T-helper 9 cell (primary cell): ENCODE measurements around the gene ZSCAN10.
A peak's percentile ranks its signal among the peaks of the same experiment; 100 is the strongest.
"Not testable (repeated sequence)": the region's sequence is repeated elsewhere in the genome, so short reads cannot be mapped to it uniquely, and the experiment has no call there.

Source experiments
- DNase-seq: peaks from one replicate; pipeline ENCODE4 v3.0.0-alpha.2; 2020

The ZSCAN10 gene

DNA sequence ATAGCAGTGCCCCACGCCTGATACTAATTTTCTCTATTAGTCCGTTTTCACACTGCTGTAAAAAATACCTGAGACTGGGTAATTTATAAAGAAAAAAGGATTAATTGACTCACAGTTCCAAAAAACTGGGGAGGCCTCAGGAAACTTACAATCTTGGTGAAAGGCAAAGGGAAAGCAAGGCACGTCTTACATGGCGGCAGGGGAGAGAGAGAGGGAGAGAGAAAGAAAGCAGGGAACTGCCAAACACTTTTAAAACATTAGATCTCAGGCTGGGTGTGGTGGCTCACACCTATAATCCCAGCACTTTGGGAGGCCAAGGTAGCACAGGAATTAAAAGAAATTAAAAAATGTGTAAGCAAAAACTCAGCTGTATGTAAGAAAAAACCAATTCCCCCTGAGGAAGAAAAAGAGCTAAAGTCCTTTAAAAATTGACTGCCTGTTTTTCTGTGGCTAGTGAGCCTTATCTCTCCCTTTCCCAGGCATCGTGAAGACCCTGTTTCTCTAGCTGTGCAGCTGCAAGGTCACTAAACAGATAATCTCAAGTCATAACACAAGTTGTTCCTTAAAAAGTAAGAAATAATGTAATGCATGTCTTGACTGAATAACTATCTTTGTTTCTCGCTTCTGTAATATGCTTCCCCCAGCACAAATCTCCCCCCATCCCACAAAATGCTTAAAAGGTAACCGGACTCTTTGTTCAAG, 14.0 kb downstream of the ZSCAN10 start:
- no peak for DNase-seq

DNA sequence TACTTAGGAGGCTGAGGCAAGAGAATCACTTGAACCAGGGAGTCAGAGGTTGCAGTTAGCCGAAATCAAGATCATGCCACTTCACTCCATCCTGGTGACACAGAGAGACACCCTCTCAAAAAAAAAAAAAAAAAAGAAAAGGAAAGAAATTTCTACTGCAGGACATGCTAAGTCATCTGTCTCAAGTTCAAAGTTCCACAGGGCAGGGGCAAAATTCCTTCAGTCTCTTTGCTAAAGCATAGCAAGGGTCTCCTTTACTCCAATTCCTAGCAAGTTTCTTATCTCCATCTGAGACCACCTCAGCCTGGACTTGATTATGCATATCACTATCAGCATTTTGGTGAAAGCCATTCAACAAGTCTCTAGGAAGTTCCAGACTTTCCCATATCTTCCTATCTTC, 14.6 kb downstream of the ZSCAN10 start:
- DNase-seq, result no peak

DNA sequence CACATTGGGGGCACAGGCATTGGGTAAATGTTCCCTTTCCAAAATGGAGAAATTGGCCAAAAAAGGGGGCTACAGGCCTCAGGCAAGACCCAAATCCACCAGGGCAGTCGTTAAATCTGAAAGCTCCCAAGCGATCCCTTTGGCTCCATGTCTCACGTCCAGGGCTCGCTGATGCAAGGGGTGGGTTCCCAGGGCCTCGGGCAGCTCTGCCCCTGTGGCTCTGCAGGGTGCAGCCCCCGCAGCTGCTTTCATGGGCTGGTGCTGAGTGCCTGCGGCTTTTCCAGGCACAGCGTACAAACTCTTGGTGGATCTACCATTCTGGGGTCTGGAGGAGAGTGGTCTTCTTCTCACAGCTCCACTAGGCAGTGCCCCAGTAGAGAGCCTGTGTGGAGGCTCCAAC, 15.7 kb downstream of the ZSCAN10 start:
- DNase-seq, result not testable (repeated sequence)

DNA sequence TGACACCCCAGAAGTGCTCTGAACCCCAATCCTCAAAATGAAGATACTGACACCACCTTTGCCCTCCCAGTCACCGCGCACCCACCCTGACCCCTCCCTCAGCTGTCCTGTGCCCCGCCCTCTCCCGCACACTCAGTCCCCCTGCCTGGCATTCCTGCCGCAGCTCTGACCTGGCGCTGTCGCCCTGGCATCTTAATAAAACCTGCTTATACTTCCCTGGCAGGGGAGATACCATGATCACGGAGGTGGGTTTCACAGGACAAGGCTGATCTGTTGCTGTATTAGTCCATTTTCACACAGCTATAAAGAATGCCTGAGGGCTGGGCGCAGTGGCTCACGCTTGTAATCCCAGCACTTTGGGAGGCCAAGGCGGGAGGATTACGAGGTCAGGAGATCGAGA, 17.1 kb downstream of the ZSCAN10 start:
- DNase-seq, result not testable (repeated sequence)

DNA sequence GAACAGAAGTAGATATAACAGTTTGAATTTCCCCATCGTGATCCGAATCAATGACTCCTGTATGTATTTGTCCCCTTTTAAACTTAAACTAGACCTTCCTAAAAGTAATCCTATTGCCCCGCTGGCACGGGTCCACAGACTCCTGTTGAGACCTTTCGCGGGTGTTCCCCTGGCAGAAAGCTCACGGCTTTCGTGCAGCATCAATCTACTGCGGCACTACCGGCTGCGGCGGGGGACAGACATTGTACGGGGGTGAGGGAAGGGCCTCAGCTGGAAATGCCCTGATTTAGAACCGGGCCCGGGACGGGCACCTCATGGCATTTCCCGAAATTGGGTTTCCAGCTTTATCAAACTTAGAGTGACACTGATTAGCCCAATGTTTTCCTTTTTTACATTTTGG, 19.1 kb downstream of the ZSCAN10 start:
- DNase-seq, result no peak

DNA sequence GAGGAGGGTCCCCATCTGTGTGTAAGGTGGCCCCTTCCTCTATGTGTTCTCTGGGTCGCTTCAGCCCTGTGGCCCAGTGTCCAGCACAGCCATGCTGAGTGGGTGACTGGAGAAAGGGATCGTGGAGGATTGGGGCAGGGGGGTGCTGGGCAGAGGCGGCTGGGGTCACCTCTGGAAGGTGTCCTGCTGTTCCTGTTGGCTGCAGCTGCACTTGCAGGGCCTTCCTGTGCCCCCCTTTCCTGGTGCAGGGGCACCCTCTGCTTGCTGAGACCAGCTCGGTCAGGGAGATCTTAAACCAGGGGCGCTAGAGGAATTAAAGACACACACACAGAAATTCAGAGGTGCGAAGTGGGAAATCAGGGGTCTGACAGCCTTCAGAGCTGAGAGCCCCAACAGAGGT, 22.5 kb downstream of the ZSCAN10 start:
- DNase-seq, result no peak

DNA sequence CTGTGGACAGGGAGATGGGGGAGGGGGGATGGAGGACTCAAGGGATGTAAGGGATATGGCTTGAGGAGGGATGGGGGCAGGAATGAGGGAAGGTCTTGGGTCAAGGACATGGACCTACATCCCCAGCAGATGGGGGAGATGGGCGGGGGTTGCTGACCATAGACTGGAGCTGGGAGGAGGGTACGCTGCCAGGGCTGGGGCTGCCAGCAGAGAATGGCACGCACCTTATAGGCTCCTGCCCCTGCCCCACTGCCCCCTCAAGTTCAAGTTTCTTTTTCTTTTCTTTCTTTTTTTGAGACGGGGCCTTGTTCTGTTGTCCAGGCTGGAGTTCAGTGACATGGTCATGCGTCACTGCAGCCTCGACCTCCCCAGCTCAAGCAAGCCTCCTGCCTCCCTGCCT, 23.1 kb downstream of the ZSCAN10 start:
- not testable (repeated sequence) for DNase-seq

DNA sequence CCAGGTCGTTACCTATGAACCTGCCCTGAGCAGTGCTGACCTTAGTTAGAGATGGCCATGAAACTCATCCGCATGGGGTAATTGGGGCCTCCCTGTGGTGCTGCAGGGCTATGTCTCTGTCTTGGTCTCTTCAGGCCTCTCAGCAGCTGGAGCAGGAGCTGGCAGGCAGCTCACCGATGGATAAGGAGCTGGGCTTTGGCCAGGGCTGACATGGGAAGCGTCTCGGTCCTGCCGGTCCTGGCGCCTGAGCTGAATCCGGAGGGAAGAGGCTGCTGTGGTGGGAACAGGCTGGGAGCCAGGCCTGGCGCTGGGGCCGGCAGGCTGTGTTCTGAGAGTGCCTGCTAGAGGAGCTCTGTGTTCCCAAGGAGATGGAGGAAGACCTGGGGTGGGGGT, 23.6 kb downstream of the ZSCAN10 start:
- no peak for DNase-seq

DNA sequence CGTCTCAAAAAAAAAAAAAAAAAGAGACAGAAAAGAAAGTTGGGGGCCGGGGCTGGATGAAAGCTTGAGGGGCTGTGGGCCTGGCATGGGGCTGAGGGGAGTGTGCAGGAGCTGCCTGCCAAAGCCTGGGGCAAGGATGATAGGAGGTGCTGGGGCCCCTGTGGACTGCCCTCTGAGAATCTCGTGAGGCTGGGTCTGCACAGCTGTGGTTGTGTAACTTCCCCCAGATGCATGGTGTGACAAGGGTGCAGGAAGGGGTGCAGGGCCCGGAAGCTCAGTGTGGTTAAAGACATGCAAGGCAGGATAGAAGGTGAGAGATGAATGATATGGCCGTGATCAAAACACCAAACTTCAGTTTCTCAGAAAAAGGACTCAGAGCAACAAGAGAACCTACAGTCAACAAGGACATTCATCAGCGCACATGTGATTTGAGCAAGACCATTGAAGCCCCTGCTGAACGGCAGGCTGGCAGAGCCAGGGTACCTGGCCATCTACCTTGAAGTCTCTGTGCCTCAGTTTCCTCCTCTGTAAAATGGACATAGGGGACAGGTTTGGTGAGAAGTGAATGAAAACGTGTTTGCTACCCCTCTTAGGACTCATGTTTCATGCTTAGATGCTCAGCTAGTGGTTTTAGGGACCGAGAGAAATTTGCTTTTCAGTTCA, 24.1 kb downstream of the ZSCAN10 start:
- peak; percentile 71 for DNase-seq

DNA sequence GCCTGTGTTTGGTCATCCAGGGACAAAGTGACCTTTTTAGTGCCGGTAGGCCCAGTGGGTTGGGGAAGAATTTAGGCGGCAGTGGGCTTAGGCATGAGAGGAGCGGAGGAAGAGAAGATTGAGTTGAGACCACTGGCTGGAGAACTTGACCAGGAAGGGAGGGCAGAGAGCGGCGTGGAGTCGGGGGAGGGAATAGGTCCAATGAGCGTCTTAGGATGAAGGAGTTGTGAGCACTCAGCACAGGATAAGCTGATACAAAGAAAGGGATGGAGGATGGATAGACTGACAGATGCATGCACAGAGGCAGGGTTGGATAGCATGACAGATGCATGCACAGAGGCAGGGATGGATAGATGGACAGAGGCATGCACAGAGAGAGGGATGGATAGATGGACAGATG, 25.6 kb downstream of the ZSCAN10 start:
- no peak for DNase-seq

DNA sequence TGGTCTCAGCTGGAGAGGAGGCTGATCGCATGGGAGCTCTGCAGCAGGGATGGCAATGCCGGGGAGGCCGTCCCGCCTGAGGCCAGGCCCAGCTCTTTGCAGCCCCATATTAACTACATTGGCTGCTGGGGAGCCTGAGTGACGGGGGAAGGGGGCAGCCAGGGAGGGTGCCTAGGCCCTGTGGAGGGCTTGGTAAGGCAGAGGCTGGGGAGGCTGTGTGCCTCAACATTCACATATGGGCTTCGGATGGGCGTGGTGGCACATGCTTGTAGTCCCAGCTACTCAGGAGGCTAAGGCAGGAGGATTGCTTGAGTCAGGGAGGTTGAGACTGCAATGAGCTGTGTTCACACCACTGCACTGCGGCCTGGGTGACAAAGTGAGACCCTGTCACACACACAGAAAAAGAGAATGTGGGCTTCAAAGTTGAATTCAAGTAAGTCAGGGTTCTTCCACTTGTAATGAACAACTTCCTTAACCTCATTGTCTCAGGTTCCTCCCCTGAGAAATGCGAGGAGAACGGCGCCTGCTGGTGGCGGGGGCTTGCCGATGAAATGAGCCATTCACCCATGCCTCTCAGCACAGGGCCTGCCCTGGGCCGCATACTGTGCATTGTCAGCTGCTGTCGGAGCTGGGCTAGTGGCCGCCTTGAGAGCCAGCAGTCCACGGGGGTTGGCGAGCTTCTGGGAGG, 26.4 kb downstream of the ZSCAN10 start:
- DNase-seq, result not testable (repeated sequence)

DNA sequence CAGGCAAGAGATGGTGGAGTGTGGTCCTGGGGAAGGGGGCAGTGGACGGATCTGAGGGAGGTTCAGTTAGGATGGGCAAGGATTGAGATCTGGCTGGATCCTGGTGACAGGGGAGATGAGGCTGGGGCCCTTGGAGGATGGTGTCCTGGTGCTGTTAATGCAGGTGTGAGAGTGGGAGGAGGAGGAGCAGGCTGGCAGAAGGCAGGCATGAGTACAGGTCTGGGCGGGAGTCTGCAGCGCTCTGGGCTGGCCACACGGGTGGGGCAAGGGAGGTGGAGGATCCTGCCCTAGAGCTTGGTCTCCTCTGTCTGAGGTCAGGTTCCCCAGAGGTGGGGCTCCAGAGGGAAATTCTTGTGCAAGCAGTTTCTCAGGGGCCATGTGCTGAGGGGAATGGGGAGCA, 26.9 kb downstream of the ZSCAN10 start:
- DNase-seq, result not testable (repeated sequence)

DNA sequence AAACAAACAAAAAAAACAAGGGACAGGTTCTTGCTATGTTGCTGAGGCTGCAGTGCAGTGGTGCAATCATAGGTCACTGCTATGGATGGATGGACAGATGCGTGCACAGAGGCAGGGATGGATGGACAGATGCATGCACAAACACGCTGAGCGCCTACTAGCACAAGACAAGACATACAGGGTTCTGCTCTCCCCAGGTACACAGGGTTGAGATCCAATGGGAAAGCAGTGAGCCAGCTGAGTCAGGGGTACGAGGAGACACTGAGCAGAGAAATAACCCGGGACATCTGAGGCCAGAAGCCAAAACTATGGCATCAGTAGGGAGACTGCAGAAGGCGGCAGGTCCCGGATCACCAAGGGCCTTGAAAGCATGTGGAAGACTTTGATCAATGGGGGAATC, 27.4 kb downstream of the ZSCAN10 start:
- no peak for DNase-seq

DNA sequence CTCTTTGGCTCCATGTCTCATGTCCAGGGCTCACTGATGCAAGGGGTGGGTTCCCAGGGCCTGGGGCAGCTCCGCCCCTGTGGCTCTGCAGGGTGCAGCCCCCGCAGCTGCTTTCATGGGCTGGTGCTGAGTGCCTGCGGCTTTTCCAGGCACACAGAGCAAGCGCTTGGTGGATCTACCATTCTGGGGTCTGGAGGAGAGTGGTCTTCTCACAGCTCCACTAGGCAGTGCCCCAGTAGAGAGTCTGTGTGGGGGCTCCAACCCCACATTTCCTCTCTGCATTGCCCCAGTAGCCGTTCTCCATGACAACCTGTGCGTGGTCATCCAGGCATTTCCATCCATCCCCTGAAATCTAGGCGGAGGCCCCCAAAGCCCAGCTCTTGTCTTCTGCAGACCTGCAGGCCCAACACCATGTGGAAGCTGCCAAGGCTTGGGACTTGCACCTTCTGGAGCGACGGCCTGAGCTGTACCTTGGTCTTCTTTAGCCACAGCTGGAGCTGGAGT, 28.4 kb downstream of the ZSCAN10 start:
- DNase-seq, result no peak

DNA sequence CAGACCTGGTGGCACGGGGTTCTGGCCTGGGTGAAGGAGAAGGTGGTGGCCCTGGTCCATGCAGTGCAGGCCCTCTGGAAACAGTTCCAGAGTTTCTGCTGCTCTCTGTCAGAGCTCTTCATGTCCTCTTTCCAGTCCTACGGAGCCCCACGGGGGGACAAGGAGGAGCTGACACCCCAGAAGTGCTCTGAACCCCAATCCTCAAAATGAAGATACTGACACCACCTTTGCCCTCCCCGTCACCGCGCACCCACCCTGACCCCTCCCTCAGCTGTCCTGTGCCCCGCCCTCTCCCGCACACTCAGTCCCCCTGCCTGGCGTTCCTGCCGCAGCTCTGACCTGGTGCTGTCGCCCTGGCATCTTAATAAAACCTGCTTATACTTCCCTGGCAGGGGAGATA, 29.9 kb downstream of the ZSCAN10 start:
- not testable (repeated sequence) for DNase-seq

DNA sequence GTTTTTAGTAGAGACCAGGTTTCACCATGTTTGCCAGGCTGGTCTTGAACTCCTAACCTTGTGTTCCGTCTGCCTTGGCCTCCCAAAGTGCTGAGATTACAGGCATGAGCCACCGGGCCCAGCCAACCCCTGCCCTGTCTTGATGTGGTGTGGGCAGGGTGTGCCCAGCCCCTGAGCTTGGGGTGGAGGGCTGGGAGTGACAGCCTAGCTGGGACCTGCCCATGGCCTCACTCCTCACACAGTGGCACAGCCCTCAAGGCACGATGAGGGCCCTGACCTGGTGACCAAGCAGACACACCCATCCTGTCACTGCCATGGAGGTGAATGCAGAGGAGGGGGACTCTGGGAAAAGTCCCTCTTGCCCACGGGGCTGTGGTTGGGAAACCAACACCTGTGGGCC, 30.6 kb downstream of the ZSCAN10 start:
- DNase-seq, result no peak

DNA sequence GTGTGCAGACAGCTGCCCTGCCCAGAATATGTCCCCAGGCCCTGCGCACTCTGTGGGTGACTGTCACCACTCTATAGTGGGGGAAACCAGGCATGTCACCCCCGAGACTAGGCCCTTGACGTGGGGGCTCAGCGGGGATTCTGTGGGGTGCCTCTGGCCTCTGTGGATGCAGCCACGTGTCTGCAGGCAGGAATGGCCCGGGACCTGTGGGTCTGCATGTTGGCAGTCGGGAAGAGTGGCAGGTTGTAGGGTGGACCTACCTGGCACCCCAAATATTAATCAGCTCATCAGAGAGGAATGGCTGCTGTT, 32.7 kb downstream of the ZSCAN10 start:
- no peak for DNase-seq

DNA sequence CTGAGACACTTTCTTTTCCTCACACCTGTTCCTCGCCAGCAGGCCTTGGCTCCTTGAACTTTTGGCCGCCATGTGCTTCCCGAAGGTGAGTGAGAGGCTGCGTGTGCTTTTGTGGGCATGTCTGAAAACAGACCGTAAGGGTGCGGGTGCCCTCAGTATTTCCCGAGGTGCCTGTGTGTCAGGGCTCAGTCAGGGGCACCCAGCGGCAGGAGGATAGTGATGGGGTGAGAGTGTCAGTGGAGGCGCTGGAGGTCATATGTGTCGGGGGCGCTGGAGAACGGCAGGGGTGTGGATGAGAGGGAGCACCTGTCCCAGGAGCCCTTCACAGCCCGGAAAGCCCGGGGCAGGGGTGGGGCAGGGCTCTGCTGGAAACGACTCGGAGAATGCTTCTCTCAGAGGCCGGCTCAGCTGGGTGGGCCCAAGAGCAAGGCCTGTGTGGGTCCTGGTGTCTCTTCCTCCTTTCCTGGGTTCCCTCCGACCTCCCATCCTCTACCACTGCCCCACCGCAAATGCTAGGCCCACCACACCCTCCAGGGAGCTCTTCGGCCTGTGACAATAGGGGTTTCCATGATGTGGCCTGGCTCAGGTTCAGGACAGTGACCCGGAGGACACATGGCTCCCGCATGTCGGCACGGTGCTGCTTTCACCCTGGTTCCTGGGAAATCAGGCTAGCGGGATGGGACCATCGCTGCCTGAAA, 33.2 kb downstream of the ZSCAN10 start:
- no peak for DNase-seq

DNA sequence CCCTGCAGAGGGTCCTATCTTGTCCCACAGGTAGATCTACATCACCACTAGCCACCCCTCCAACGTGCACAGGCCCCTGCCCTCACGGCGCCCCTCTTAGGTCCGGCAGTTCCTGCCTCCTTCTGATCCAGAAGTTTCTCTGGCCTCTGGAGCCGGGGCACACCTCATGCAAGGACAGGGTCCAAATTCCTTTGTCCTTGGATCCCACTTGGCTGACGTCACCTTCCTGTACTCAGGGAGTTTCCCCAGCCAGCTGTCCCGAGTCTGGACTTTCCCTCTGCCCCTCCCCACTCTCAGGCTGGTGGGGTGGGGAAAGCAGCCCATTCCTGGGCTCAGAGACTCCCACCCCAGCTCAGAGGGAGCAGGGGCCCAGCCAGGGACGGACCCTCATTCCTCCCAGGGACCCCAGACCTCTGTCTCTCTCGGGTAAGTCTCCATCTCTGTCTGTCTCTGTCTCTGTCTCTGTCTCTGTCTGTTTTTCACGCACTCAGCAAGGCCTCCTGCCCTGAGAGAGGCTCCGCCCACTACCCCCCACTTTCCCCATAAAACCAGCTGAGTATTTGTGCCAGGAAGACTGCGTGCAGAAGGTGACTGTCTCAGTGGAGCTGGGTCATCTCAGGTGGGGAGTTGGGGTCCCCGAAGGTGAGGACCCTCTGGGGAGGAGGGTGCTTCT, 33.9 kb downstream of the ZSCAN10 start, which contains the start of gene IL32:
IL32 (plus strand) TSS at position 572 of the 673 bp plus-strand sequence. CDS start 172 bp downstream, outside the sequence.
- peak; percentile 58 for DNase-seq

DNA sequence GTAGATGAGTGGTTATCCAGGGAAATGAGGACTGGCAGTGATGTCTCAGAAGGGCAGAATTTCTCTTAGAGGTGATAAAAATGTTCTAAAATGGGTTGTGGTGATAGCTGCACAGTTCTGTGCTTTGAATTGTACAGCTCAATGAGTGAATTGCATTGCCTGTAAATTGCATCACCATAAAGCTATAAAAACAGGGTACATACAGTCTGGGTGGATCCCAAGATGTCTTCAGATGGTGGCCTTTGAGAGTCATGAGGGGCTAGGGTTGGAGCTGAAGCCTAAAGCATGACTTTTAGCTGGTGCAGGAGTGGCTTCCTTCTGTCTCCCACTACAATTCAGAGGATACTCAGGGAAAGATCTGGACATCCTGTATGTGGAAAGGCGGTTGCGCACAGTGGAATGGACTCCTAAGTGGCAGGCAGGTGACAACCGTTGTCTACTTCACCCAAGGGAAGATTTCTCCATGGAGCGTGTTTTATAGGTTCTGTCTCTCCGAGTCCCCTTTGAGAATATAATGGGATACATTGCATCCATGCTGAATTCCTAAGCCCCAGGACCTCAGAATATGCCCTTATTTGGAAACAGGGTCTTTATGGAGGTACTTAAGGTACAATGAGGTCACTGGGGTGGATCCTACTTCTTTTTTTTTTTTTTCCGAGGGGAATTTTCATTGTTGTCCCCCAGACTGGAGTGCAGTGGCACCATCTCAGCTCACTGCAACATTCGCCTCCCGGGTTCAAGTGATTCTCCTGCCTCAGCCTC, 35.3 kb downstream of the ZSCAN10 start:
- DNase-seq, result no peak

DNA sequence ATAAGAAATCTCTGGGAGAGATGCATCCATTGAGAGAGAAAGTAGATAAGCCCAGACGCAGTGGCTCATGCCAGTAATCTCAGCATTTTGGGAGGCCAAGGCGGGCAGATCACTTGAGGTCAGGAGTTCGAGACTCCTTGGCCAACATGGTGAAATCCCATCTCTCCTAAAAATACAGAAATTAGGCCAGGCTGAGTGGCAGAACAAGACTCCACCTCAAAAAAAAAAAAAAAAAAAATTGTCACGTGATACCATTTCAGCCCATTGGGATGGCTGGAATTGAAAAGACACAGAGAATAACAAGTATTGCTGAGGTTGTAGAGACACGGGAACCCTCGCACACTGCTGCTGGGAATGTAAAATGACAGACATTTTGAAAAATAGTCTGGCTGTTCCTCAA, 36.5 kb downstream of the ZSCAN10 start:
- no peak for DNase-seq
